Iris pigment epithelial cell (primary cell): ENCODE results near the gene ADCY6.
A peak's percentile ranks its signal among the peaks of the same experiment; 100 is the strongest.

Source experiments
- DNase-seq: peaks from one replicate; pipeline ENCODE4 v3.0.0-alpha.2; 2011; ENCODE audit warnings: low read depth

The ADCY6 gene

DNA sequence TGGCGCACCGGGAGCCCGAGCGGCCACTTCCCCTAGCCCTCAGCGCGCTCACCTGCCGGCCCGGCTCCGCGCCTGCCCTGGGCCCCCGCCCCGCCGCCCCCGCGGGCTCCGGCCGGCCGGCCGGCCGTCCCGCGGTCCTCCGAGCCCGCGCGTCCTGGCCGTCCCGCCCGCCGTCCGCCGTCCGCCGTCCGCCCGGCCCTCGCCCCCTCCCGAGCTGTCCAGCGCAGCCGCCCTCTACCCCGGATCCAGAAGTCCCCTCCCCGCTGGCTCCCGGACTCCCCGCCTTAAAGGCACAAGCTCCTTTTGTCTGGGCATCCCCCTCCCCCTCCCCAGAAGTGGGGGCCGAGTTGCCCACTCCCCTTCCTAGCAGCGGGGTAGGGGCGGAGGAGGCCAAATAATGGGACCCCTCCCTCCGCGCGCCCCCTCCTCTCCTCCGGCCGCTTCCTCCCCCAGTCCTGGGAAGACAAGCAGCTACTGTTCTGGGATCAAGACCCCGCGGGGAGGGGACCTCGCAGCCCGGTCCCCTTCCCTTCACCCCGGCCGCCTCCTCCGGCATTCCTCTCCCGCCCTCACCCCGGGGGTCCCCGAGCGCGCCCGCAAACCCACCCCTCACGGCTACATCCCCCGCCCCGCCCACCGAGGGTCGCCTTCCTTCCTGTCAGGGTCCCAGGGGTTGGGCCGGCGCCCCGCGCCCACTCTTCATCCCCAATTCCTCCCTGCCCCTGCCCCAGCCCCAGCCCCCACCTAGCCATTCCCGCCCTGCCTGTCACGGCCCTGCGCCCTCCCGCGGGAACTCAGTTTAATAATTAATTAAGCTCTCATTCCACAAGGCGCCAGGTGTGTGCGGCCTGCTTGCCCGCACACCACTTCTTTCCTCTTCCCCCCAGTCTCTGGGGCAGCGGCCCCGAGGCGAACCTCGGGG is at the start of gene ADCY6:
Gene ADCY6 (minus strand): TSS at position 236 of the 922 bp plus-strand sequence. CDS start 5,655 bp downstream, outside the sequence.
- DNase-seq: peak; percentile 69

DNA sequence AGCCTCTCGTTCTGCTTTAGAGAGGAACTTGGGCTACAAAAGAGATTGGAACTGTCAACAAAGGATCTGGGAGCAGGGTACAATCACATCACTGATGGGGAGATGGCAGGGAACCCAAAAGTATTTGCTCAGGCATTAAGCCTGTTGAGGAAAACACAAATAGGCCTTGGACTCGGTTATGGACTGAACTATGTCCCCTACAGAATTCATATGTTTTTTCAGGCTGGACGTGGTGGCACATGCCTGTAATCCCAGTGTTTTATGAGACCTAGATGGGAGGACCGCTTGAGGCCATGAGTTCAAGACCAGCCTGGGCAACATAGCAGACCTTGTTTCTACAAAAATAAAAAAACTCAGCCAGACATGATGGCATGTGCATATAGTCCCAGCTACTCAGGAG is 49.2 kb upstream of the ADCY6 start:
- DNase-seq: no peak

DNA sequence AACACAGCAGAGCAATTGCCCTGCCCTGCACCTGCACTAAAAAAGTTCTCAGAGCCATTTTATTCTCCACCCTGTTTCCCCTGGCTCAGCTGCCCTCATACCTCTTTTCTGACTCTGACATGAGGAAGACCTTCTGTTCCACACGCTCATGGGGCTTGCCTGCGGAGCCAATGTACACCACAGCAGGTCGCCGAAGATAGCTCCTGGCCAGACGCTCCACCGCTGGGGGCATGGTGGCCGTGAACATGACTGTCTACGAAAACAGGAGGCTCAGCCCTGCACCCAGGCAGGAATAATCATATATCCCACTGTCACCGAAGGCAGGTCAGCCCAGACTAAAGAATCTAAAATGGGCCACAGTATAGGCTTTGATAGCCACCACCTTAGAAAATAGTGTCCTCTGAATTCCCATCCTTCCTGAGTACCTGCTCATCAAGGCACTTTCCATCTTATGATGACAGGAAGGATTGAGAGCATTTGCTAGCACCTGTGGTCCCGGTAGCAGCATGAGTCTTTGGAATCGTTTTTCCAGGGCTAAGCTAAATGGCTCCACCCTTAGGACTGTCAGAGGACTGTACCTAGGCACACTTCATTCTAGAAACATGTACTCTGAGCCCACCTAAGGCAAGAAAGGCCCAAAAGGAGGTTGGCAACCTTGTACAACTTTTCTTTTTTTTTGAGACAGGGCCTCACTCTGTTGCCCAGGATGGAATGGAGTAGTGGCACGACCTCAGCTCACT is 43.6 kb upstream of the ADCY6 start:
- DNase-seq: no peak

DNA sequence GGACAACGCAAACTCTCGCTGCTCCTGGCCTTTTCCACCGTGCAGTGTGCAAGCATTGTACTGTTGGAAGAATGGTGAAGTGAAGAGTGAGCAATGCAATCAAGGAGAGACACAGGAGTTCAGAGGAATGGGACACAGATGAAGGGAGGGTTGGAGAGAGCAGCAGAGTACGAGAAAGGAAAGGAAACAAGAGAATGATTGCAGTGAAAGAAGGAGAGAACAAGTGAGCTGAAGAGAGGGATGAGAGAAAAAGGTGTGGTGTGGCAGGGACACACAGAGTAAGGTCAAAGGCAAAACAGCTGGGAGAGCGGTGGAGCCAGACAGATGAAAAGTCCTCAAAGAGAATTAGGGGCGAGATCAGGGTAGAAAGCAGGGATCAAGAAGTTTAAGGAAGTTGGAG is 42.4 kb upstream of the ADCY6 start:
- no peak for DNase-seq

DNA sequence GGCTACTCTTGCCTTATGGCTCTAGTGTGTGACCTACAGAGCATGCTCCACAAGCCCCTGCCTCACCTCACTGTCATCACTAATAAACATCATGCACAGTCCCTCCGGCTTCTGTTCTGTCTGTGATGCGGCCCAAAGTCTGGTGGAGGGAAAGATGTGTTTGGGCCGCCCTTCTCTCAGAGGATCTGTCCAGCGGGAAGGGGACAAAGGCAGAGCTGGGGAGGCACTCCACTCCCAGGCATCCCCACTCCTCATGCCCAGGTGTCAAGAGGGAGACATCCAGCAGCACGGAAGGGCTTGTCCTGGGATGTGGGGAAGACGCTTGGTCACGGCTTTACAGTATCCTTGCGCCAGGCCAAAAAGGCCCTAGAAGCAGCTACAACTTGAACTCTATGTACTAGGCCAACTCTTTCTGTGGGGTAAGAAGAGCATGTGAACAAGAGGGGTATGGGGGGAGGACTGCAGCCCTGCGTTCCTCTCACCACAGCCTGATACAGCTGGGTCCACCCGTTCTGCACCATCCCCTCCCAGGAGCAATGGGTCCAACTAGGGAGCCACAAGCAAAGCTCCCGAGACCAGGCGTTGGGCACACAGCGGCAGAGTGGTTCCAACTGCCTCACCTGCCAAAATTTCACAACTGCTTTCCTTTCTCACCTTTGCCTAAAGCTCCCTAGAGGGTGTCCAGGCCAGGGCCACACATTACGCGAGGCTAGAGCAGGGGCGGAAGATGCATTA is 40.1 kb upstream of the ADCY6 start:
- no peak for DNase-seq

DNA sequence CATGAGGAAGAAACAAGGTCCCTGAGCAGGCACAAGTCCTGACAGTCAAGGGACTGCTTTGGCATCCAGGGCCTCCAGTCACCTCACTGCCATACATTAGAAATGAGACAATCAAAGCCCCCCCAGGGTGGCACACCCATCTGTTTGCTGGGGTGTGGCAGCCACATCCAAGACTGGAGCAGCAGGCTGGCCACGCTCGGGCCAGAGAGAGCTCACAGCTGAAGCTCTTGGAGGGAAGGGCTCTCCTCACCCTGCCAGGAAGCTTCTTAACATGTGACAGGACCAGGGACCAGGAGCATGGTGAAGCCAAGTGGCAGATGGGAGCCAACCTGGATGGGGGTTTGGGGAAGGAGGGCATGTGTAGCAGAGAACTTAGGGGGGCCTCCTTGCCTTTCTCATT is 39.4 kb upstream of the ADCY6 start:
- no peak for DNase-seq

DNA sequence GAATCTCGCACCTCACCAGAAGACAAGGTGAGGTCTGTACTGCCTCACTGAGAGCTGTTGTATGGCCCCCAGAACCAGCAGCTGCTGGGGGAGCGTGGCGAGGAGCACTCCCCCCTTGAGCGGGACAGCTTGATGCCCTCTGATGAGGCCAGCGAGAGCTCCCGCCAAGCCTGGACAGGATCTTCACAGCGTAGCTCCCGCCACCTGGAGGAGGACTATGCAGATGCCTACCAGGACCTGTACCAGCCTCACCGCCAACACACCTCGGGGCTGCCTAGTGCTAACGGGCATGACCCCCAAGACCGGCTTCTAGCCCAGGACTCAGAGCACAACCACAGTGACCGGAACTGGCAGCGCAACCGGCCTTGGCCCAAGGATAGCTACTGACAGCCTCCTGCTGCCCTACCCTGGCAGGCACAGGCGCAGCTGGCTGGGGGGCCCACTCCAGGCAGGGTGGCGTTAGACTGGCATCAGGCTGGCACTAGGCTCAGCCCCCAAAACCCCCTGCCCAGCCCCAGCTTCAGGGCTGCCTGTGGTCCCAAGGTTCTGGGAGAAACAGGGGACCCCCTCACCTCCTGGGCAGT is 38.7 kb upstream of the ADCY6 start:
- no peak for DNase-seq

DNA sequence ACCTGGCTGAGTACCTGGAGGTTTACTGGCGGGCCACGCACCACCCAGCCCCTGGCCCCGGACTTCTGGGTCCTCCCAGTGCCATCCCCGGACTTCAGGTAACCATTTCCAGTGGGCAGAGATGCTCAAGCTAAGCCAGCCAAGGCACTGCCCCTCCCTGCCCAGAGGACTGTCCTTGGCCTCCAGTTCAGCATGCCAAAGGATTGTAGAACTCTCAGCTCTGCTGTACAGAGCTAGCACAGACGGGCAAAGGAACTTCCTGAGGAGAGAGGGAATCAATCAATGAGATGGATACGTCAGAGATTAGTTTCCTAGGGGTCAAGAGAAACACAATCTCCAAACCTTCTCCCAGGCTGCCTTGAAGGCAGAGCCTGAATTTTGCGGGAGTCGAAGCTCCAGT is 38.1 kb upstream of the ADCY6 start:
- no peak for DNase-seq

DNA sequence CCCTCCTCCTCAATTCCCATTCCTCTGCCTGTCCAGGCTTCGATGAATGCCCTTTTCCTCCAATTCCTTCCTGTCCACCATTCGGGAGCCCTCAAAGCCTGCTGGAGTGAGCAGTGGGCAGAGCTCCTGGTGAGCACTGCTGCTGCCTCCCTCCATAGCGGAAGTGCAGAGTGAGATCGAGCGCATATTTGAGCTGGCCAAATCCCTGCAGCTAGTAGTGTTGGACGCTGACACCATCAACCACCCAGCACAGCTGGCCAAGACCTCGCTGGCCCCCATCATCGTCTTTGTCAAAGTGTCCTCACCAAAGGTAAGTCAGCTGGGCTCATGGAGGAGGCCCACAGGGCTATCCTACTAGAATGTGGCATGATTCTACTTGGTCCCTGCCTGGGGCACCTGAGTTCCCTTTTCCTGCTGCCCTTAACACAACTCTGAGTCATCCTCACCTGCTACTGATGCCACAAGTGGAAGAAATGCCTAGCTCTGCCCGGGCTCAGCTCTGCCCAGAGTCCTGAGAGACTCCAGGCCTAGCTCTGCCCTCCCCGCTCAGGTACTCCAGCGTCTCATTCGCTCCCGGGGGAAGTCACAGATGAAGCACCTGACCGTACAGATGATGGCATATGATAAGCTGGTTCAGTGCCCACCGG is 37.4 kb upstream of the ADCY6 start:
- no peak for DNase-seq

DNA sequence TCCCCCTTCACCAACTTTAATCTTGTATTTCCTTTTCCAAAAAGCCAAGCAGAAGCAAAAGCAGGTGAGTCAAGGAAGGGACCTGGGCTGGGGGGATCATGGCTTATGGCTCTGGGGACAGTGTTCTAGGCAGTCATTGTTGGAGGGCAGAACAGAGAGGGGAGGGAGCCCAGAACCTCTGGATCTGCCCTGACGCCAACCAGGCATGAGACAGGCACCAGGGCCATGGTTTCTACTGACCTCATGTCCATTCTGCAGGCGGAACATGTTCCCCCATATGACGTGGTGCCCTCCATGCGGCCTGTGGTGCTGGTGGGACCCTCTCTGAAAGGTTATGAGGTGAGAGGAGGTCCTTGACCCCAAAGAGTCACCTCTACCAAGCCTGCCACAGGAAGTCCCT is 36.0 kb upstream of the ADCY6 start:
- DNase-seq: no peak

DNA sequence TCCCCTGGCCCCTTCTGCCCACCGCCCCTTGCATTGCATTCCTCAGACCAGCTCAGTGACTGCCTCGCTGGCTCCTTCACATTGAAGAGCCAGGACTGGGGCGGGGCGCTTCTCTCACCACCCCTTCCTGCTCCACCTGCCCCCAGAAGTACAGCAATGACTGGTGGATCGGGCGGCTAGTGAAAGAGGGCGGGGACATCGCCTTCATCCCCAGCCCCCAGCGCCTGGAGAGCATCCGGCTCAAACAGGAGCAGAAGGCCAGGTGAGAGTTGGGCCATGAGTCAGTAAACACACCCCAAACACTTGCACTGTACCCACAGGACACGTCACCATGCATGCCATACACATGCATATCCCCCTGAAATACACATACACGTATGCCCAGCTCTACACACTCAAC is 35.2 kb upstream of the ADCY6 start:
- DNase-seq: no peak

DNA sequence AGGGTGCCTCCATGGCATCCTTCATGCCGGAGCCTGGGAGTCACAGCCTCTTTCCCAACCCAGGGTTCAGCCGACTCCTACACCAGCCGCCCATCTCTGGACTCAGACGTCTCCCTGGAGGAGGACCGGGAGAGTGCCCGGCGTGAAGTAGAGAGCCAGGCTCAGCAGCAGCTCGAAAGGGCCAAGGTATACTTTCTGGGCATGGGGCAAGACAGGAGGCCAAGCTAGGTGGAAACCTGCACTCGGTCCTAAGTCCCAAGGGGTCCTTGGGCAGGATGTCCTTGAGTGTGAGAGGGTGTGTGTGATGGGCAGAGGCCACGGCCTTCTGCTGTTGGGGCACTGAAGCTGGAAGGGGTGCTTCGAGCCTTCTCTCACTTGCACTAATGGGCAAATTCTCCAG is 34.4 kb upstream of the ADCY6 start:
- DNase-seq: no peak

DNA sequence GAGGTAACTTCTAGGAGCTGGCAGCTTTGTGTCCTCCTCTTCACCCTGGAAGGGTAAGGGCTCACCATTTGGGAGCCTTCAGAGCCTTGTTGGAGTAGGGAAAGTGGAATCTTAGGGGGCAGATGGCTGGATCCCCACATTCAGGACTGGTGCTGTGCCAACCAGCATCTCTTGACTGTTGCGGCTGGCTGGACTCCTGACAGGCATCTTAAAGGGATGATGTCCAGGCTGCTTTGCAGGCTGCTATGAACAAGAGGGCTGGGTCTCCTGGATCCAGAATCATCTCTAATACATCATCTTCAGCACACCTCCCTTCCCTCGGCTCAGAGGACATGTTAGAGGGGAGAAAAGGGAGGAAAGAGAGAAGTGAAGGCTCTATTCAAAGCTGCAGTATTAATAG is 33.8 kb upstream of the ADCY6 start:
- DNase-seq: no peak

DNA sequence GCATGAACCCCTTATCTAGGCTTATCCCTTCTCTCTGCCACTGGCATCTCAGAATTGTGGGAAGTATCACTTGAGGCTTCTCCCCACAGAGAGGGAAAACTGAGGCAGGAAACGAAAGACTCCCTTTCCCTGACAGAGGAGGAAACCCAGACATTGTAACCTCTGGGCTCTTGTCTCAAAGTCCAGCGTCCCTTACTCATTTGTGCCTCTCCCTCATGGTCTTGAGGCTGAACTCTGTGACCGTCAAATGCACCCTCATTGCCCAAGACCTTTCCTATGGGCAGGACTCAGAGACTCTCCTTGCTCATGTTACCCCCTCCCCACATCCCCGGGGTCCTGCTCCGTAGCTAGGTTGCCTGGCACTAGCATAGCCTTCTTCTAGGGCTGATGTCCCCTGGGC is 33.2 kb upstream of the ADCY6 start:
- no peak for DNase-seq

DNA sequence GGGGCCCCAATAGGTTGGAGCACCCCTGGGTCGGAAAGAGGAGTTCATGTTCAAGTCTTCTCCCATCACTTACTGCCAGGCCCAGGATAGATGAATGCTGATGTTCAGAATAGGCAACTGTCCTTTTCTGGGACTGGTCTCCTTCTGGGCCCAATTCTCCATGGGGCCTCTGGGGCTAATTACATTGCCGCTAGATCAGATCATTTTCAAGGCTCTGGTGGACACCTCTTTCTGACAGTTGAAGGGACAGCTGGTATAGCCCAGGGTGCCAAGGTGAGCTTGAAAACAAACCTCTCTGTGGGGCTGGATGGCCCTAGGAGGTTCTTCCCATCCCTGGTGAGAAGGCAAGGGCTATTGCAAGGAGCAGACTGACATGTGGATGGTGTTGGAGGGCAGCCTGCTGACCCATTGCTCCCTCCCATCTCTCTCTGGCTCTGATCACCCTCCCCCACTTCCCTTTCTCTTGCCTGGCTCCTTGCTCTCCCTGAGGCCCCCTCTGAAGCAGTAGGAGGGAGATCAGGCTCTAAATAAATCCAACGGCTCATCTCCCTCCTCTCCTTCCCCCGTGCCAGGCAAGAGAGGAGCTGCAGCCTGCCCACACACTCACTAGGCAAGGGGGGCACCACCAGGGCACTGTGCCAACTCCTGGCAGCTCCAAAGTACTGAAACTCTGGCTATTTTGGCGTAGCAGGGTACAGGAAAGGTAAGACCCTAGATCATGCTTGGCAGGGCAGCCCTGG is 31.3 kb upstream of the ADCY6 start:
- DNase-seq: no peak

DNA sequence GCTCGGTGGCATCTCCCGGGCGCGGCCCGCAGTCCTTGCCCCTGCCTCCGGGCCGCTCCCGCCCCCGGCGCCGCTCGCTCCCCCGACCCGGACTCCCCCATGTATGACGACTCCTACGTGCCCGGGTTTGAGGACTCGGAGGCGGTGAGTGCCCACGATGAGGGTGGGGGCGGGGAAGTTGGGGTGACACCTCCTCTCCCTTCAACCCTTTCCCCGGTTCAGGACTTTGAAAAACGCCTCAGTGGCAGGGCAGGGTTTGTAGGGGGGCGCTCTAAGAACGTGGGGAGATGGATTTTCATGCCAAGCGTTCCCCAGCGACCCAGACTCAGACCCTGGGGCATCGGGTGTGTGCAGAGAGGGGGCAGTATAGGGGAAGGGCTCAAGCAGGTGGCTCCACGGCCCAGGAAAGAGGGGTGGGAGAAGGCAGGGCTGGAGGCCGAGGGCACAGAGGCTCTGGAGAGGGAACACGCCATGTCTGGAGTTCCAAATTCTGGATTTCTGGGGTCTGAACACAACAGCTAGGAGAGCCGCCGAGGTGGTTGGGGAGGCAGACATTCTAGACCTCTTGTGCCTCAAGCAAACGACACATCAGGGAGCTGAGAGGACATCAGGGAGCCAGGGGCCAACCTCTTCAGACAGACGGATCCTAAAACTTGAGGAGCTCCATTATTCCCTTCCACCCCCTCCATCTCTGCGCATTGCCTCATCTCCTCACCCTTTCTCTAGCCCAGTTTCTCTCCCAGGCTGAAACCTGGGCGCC is 30.1 kb upstream of the ADCY6 start:
- DNase-seq: no peak

DNA sequence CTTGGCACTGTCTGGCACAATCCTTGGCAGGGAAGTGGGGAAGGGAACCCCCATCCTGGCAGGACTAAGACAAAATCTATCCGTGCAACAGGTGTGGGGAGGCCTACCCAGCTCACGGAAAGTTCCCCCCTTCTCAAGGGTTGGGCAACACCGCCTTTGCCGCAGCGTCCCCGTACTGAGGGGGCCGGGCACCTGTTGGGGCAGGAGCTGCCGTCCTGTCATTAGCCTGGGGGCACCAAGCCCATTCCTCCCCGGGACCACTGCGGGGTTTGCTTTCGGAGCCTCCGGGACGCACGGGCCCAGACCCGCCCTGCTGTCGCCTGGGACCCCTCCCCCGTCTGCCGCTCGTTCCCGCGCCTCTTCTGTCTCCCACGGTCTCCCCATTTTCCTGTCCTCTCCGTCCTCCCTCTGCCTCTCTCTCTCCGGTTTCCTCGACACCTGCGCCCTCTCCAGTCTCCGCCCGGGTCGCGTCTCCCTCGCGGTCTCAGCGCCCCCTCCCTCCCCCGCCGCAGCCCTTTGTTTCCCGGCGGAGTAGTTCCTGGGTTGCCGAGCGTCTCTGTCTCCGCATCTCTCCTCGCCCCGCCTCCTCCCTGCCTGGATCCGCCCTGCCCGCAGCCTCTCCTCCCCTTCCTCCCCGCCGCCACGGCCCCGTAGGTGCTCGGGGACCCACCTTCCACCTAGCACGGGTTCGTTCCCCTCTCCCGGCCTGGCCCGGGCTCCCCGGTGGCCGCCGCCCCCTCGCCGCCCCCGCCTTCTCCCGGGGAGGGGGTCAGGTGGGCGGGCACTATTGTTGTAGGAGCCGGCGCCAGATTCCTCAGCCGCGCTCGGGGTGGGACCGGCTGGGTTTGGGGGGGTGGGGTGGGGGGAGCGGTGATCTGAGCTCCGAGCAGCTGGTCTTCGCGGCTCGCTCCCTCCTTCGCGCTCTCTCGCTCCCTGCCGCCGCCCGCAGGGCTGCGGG is 29.3 kb upstream of the ADCY6 start, which contains the start of gene CACNB3:
Gene CACNB3 (plus strand): TSS at position 624 of the 958 bp plus-strand sequence. CDS start 434 bp downstream, outside the sequence.
- DNase-seq: peak; percentile 52

DNA sequence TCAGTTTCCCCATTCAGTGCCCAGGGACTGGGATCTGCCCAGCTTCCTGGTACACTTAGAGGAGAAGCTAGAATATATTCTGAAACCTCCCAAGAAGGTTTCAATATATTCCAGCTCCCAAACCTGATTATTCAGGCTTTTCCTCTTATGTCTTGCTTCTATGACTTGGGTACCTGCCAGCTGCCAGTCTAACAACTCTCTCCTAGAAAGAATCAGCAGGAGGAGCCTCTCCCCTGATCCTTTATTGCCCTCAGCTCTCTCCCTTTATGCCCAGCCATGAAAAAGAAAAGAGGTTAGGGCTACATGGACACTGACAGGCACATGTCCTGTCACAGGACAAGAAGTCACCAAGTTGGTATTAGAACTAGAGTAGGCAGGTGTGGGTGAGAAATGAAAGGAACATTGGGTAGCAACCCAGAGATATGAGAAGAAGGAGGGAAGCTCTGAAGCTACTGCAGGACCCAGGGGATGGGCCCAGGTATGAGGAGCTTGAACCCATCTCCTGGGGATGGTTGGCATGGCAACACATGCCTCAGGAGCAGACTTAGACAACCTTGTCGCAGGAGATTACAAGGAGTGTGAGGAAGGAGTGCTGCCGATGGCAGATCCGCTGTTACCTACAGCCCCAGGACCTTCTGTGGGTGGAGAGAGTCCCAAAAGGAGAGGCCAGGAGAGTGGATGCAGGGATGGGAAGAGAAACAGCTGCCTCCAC is 27.4 kb upstream of the ADCY6 start:
- no peak for DNase-seq
